Measurements from ENCODE around the gene ANKRD6.

DNA sequence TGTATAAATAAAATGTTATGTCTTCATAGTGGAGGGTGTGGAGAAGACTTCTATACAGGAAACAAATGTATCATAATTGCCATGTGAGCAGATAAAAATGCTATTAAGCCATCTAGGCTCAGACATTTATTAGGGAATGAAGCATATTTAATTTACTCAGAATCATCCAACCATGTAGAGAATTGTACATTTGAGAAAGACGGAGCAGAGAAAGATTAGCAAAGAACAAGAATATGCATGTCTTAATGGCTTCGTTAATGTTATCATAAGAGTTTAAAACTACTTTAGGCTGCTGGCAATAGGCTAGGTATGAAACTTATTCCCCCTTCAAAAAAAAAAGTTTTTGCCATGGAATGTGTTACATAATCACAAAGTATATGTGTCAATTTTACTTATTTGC is 6.1 kb downstream of the ANKRD6 start:
- TF ChIP-seq POLR2AphosphoS5 (IDR thresholded peaks at IDR 0.05; ENCODE audit: low read depth, low read length) (no peak), EZH2phosphoT487 (IDR thresholded peaks at IDR 0.05; ENCODE audit: borderline replicate concordance, low read depth) (no peak), MEF2A (IDR thresholded peaks at IDR 0.05; ENCODE audit: borderline replicate concordance, low read depth) (no peak), EP300 (IDR thresholded peaks at IDR 0.05; ENCODE audit: borderline replicate concordance in 1 of 2, low read depth in 1 of 2, low read length in 1 of 2) (no peak), CTCF (IDR thresholded peaks at IDR 0.05) (no peak), ZBTB33 (IDR thresholded peaks at IDR 0.05; ENCODE audit: borderline replicate concordance, low read depth) (no peak), RAD21 (IDR thresholded peaks at IDR 0.05; ENCODE audit: low read length) (no peak)
